ENCODE measurements around the gene WSCD1.

Gene WSCD1

DNA sequence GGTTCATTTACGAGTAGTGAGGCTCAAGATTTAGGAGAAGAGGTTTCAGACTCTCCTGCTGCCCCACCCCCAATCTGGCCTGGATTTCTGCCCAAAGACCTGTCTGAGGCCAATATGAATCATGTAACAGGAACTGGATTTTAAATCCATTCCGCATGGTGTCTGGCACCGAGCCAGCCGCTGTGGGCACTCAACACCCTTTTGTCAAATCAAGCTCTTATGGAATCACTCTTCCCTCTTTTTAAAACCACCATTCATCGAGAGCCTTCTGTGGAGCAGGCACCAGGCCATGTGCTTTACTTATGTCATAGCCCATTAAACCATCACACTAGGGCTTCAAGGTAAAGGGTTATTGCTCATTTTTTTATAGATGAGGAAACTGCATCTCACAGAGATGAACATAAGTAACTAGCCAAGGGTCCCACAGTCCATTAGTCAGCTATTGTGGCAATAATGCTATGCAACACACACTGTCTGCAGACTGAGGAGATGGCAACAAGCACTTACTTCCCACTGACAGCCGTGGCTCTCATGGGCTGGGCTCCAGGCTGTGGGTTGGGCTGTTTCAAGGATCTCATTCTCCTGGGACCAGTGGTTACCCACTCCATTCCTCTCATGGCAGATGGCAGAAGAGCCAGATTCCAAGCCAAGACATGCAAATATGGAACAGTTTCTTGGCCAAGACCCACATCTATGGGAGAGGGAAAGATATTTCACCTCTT lies 93.6 kb downstream of the WSCD1 start:
- DNase-seq, result no peak

DNA sequence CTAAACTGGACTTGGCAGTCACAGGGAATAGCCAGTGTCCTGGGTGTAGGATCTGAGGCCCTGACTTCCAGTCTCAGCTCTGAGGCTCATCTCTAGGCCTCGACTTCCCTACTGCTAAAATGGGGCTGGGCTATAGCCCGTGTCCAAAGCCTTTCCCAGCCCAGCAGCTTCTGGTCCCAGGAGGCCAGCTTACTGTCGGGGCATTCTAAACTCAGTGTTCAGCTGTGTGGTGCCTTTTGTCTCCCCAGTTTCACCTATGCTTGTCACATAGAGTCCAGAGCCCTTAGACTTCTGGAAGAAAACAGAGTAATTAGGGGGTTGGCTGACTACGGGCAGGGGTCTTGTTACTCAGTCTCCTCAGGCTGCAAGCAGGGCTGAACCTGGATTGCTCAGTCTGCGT lies 94.8 kb downstream of the WSCD1 start:
- DNase-seq, result no peak

DNA sequence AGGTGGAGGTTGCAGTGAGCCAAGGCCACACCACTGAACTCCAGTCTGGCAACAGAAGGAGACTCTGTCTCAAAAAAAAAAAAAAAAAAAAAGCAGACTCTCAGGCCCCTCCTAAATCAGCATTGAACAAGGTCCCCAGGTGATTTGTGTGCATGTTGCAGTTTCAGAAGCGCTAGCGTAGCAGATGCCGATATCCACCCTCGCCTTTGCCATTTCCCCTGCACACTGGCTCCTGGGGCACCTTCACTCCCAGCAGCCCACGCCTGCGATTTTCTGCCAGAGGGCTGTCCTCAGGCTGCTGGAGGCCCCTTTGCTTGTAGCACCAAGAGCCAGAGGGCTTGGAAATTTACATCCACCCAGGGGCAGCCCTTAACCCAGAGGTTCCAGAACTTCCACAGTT lies 95.6 kb downstream of the WSCD1 start:
- no peak for DNase-seq

DNA sequence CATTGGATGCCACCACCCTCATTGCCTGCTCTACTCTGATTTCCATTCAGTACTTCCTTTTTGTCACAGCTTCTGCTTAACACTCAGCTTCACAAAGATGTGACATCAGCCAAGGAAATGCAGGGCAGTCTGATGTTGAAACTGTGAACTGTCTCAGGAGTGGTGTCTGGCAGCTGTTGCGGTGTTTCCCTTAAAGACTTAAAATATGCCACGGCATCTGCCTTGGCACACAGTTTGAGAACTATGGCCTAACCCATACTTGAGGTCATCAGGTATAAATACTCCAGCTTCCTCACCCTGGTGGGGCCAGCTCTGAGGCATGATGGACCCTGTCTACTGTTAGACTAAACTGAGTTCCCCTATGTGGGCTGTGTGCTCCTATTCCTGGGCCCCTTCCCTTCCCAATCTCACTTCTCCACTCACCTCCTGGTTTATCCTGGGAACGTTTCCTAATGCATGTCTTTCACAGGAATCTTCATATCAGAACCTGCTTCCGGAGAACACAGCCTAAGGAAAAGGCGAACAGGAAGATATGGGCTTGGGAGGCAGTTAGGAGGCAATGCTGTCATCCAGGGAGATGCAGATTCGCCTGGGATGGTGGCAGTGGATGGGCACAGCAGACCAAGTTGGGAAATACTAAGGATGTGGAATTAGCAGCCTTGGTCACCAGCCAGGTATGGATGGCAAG lies 96.5 kb downstream of the WSCD1 start:
- DNase-seq, result no peak

DNA sequence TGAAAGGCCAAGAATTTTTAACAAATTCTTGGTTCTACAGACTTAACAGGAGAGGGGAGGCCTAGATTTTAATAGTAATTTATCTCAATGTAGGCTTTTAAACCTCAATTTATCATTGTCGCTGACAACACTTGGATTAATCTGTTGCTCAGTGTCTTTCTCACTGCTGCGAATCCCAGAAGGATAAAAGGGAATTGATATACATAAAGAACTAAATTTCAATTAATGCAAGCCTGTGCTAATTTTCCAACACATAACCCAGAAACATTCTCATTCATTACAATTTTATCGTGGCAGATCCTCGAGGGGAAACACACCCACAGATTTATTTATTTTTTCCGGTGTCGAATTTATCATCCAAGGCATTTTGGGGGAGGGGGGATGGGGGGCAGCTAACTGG lies 98.1 kb downstream of the WSCD1 start:
- DNase-seq, result no peak

DNA sequence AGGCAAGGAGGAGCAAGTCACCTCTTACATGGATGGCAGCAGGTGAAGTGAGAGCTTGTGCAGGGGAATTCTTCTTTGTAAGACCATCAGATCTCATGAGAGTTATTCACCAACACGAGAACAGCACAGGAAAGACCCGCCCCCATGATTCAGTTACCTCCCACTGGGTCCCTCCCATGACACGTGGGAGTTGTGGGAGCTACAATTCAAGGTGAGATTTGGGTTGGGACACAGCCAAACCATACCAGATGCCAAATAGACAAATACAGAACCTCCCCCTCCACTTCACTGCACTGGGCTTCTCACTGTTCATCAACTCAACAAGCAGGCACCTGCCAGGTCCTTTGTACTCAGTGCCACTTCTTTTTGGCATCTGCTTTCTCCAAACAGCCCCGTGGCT lies 100.2 kb downstream of the WSCD1 start:
- no peak for DNase-seq

DNA sequence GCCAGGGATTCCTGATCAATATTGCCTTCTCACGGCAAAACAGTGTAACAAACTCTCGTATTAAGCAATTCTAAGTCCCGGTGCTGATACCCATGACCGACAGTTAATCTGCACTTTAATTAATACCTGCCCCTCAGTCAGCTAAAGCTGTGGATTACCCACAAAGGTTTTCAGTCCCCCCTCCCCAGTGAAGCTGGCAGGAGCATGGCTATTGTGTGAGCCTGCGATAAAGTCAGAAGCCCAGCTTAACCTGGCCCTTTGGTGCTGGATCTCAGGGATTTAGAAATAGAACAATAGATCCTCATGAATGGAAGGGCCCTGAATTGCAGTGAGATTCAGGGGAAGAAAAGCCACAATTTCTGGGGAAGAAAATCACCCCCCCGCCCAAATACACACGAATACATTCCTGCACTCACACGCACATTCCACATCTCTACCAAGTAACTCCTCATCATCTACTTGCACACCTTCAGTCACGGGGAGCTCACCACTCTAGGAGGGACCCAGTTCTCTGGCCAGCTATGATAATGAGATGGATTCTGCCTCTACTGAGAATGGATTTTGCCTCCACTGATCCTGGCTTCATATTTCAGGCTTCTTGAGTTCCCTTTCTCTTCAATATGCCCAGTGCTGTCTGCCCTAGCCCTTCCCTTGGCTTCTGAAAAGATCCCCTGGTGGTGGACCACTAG lies 102.6 kb downstream of the WSCD1 start:
- DNase-seq, result no peak

DNA sequence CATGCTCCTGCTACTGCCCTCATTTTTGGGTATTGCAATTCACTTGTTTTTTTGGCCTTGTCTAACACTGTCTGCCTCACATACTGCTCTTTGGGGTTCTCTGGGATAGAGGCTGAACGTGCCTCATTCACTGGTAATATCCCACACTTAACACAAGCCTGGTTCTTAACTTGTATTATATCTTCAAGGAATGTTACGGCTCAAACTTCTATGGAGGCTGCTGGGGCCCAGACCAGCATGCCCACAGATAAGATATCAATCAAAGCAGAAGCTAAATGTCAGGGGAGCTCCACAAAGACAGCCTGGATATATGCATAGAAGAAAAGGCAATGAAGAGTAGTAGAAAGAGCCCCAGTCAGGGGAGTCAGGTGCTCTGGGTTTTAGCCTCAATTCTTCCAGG lies 103.5 kb downstream of the WSCD1 start:
- no peak for DNase-seq
